ENCODE measurements around the gene FTCD. TPM values are rescaled to one million over a fixed set of nuclear protein-coding genes. Genes with fewer than 3 reads are reported as not detected.

Gene FTCD
- total RNA-seq, 1 donor from 2014 or later: 0.33 TPM

- Histone ChIP-seq H3K4me3 (ENCODE audit: low read depth, low read length) (no peak overlapping the region), H3K36me3 (ENCODE audit: control insufficient read depth, insufficient read depth, low read length) (peaks cover 1% of the 10 kb centered on the region), H3K27me3 (ENCODE audit: control insufficient read depth, insufficient read depth, low read length) (no peaks in the 10 kb centered on the region)
- TF ChIP-seq CTCF (IDR thresholded peaks at IDR 0.05; ENCODE audit: insufficient read depth, low read length, poor library complexity, severe bottlenecking): no peak
- DNase-seq (ENCODE audit: low read depth): no peak
Observed at GRCh38 chr21:46114963-46115362, 40.4 kb downstream of the FTCD start.

DNA sequence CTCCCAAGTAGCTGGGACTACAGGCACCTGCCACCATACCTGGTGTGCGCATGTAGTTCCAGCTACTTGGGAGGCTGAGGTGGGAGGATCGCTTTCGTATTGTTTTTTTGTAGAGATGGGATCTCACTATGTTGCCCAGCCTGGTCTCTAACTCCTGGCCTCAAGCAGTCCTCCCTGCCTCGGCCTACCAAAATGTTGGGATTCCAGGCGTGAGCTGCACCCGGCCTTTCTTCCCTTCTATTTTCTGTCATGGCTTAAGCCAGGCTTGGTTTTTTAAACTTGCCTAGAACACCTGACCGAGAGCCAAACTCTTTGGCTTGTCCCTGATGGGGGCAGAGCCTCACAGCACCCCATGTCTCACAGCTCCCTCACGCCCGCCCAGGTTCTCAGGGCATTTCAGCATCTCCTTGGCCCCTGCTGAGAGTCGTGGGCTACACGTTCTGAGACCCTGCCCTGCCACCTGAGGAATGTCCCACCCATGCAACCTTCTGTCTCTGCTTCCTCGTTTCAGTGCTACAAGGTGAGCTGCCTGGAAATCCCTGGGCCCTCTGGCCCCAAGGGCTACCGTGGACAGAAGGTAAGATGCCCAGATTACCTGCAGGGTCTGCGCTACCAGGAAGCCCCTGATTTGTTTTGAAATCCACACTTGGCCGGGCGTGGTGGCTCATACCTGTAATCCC, 41.7 kb downstream of the FTCD start:
- TF ChIP-seq CTCF (IDR thresholded peaks at IDR 0.05; ENCODE audit: insufficient read depth, low read length, poor library complexity, severe bottlenecking): no peak
- H3K36me3 ChIP-seq (ENCODE audit: control insufficient read depth, insufficient read depth, low read length): peaks cover 1% of the 10 kb centered on the region
- no peaks in the 10 kb centered on the region for H3K27me3 ChIP-seq (ENCODE audit: control insufficient read depth, insufficient read depth, low read length)
- no peak overlapping the region for H3K4me3 ChIP-seq (ENCODE audit: low read depth, low read length)
- DNase-seq (ENCODE audit: low read depth): no peak

GRCh38 chr21:46112725-46113215, 42.6 kb downstream of the FTCD start:
- no peak for DNase-seq (ENCODE audit: low read depth)
- Histone ChIP-seq H3K4me3 (ENCODE audit: low read depth, low read length) (no peak overlapping the region), H3K36me3 (ENCODE audit: control insufficient read depth, insufficient read depth, low read length) (peaks cover 1% of the 10 kb centered on the region), H3K27me3 (ENCODE audit: control insufficient read depth, insufficient read depth, low read length) (no peaks in the 10 kb centered on the region)
- TF ChIP-seq CTCF (IDR thresholded peaks at IDR 0.05; ENCODE audit: insufficient read depth, low read length, poor library complexity, severe bottlenecking): no peak

GRCh38 chr21:46111857-46112724, 43.3 kb downstream of the FTCD start:
- no peaks in the 10 kb centered on the region for H3K27me3 ChIP-seq (ENCODE audit: control insufficient read depth, insufficient read depth, low read length)
- no peak for TF ChIP-seq CTCF (IDR thresholded peaks at IDR 0.05; ENCODE audit: insufficient read depth, low read length, poor library complexity, severe bottlenecking)

GRCh38 chr21:46111193-46111571, 44.2 kb downstream of the FTCD start:
- no peak for DNase-seq (ENCODE audit: low read depth)
- no peak for TF ChIP-seq CTCF (IDR thresholded peaks at IDR 0.05; ENCODE audit: insufficient read depth, low read length, poor library complexity, severe bottlenecking)
- no peak overlapping the region for H3K4me3 ChIP-seq (ENCODE audit: low read depth, low read length)
- no peaks in the 10 kb centered on the region for H3K27me3 ChIP-seq (ENCODE audit: control insufficient read depth, insufficient read depth, low read length)
- peaks cover 1% of the 10 kb centered on the region for H3K36me3 ChIP-seq (ENCODE audit: control insufficient read depth, insufficient read depth, low read length)

More at GRCh38 chr21:46111857-46112724, 43.3 kb downstream of the FTCD start:
- Histone ChIP-seq H3K36me3 (ENCODE audit: control insufficient read depth, insufficient read depth, low read length) (peaks cover 1% of the 10 kb centered on the region), H3K4me3 (ENCODE audit: low read depth, low read length) (no peak overlapping the region)
- DNase-seq (ENCODE audit: low read depth): no peak
